ENCODE results near the gene BPIFB6.

BPIFB6 gene

GRCh38 chr20:33019465-33020277 lies 11.8 kb upstream of the BPIFB6 start:
- Histone ChIP-seq H3K79me2 (ENCODE audit: control insufficient read depth, low read length) (no peaks in the 10 kb centered on the region), H3K36me3 (ENCODE audit: control insufficient read depth, low read length) (no peaks in the 10 kb centered on the region), H3K4me1 (ENCODE audit: control insufficient read depth, low read length) (no peaks in the 10 kb centered on the region), H4K20me1 (ENCODE audit: control insufficient read depth, insufficient read depth, low read depth, low read length) (no peaks in the 10 kb centered on the region), H3K27me3 (ENCODE audit: control insufficient read depth, low read length) (no peaks in the 10 kb centered on the region), H3K4me2 (ENCODE audit: low read length) (no peak overlapping the region), H3K9me3 (ENCODE audit: control insufficient read depth, insufficient read depth, low read length) (no peaks in the 10 kb centered on the region), H3K9me2 (replicated peaks; ENCODE audit: control insufficient read depth, low read length) (no peaks in the 10 kb centered on the region), H3F3A (ENCODE audit: control insufficient read depth, insufficient read depth) (no peaks in the 10 kb centered on the region), H3K4me3 (ENCODE audit: low read length) (no peak overlapping the region), H3K27ac (ENCODE audit: low read depth, low read length) (no peak overlapping the region)
- TF ChIP-seq EZH2phosphoT487 (IDR thresholded peaks at IDR 0.05; ENCODE audit: borderline replicate concordance, low read length) = no peak
- TF ChIP-seq, protein P1, sequence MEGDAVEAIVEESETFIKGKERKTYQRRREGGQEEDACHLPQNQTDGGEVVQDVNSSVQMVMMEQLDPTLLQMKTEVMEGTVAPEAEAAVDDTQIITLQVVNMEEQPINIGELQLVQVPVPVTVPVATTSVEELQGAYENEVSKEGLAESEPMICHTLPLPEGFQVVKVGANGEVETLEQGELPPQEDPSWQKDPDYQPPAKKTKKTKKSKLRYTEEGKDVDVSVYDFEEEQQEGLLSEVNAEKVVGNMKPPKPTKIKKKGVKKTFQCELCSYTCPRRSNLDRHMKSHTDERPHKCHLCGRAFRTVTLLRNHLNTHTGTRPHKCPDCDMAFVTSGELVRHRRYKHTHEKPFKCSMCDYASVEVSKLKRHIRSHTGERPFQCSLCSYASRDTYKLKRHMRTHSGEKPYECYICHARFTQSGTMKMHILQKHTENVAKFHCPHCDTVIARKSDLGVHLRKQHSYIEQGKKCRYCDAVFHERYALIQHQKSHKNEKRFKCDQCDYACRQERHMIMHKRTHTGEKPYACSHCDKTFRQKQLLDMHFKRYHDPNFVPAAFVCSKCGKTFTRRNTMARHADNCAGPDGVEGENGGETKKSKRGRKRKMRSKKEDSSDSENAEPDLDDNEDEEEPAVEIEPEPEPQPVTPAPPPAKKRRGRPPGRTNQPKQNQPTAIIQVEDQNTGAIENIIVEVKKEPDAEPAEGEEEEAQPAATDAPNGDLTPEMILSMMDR (IDR thresholded peaks at IDR 0.05; ENCODE audit: low read depth, low read length, poor library complexity, severe bottlenecking) = no peak

DNA sequence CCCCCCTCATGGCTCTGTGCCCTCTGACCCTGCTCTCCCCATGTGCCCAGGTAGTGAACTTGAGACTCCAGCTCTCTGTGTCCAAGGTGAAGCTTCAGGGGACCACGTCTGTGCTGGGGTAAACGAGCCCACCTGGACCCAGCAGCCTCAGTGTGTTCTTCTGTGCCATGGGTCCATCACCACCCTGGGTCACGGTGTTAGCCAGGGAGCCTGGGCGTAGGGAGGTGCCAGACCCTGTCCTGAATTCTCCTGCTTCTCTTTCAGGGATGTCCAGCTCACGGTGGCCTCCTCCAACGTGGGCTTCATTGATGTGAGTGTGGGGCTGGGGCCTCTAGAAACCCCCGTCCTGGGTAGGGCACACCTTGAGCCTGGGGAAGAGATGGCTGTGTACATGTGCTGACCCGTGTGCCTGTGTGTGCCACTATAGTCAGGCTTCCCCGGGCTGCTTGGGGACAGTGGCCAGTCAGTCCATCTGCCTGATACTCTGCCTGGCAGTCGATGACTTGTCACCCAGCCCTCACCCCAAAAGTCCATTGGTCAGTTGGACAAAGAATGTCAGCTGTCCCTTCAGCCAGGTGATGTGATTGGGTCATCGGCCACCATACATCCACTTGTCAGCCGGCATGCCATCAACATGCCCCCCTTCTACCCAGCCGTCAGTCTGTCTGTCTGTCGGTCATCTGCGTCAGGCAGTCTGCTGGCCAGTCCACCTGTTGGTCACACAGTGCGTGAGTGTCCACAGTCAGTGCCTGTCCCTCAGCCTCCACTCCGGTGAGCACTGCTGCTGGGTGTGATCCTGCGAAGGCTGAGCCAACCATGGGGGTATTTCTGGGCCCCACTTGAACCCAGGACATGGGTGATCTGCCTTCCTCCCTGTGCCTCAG lies 10.9 kb upstream of the BPIFB6 start:
- Histone ChIP-seq H4K20me1 (ENCODE audit: control insufficient read depth, insufficient read depth, low read depth, low read length) (no peaks in the 10 kb centered on the region), H3K4me3 (ENCODE audit: low read length) (no peak overlapping the region), H3F3A (ENCODE audit: control insufficient read depth, insufficient read depth) (no peaks in the 10 kb centered on the region), H3K27me3 (ENCODE audit: control insufficient read depth, low read length) (no peaks in the 10 kb centered on the region), H3K9me3 (ENCODE audit: control insufficient read depth, insufficient read depth, low read length) (no peaks in the 10 kb centered on the region), H3K27ac (ENCODE audit: low read depth, low read length) (no peak overlapping the region), H3K9me2 (replicated peaks; ENCODE audit: control insufficient read depth, low read length) (no peaks in the 10 kb centered on the region), H3K79me2 (ENCODE audit: control insufficient read depth, low read length) (no peaks in the 10 kb centered on the region), H3K36me3 (ENCODE audit: control insufficient read depth, low read length) (no peaks in the 10 kb centered on the region), H3K4me2 (ENCODE audit: low read length) (no peak overlapping the region), H3K4me1 (ENCODE audit: control insufficient read depth, low read length) (no peaks in the 10 kb centered on the region)
- no peak for TF ChIP-seq EZH2phosphoT487 (IDR thresholded peaks at IDR 0.05; ENCODE audit: borderline replicate concordance, low read length)
- TF ChIP-seq, protein P1 (IDR thresholded peaks at IDR 0.05; ENCODE audit: low read depth, low read length, poor library complexity, severe bottlenecking) = no peak

DNA sequence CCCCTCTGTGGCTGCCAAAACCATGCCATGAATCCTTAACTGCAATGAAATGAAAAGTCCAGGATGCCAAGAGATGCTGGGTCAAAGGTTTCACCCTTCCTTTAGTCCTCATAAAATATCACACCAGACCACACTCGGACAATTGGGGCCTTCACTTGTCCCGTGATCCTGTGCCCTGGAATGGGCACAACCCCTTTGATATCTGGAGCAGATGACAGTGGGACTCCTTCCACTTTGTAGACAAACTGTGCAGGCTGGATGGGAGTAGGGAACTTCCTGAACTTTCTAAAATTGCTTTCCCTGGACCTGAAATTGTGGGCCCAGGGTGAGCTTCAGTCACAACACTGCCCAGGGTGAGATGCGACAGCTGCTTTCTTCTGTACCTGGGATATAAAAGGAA lies 9.6 kb upstream of the BPIFB6 start:
- H3K4me2 ChIP-seq (ENCODE audit: low read length) = no peak overlapping the region
- no peaks in the 10 kb centered on the region for H3K9me3 ChIP-seq (ENCODE audit: control insufficient read depth, insufficient read depth, low read length)
- no peaks in the 10 kb centered on the region for H3F3A ChIP-seq (ENCODE audit: control insufficient read depth, insufficient read depth)
- no peaks in the 10 kb centered on the region for H3K79me2 ChIP-seq (ENCODE audit: control insufficient read depth, low read length)
- no peaks in the 10 kb centered on the region for H3K9me2 ChIP-seq (replicated peaks; ENCODE audit: control insufficient read depth, low read length)
- no peak overlapping the region for H3K4me3 ChIP-seq (ENCODE audit: low read length)
- no peaks in the 10 kb centered on the region for H3K4me1 ChIP-seq (ENCODE audit: control insufficient read depth, low read length)
- H3K27ac ChIP-seq (ENCODE audit: low read depth, low read length) = no peak overlapping the region
- no peaks in the 10 kb centered on the region for H3K36me3 ChIP-seq (ENCODE audit: control insufficient read depth, low read length)
- TF ChIP-seq EZH2phosphoT487 (IDR thresholded peaks at IDR 0.05; ENCODE audit: borderline replicate concordance, low read length) = no peak
- TF ChIP-seq, protein P1 (IDR thresholded peaks at IDR 0.05; ENCODE audit: low read depth, low read length, poor library complexity, severe bottlenecking) = no peak
- H3K27me3 ChIP-seq (ENCODE audit: control insufficient read depth, low read length) = no peaks in the 10 kb centered on the region
- H4K20me1 ChIP-seq (ENCODE audit: control insufficient read depth, insufficient read depth, low read depth, low read length) = no peaks in the 10 kb centered on the region

All from DOHH2 (cell line).